Limb (tissue), 2 donors: ENCODE measurements around the gene ASXL2.
"Not testable (repeated sequence)": the region's sequence is repeated elsewhere in the genome, so short reads cannot be mapped to it uniquely, and the experiment has no call there.

Experiments used
- DNase-seq, 2 donors: peaks; one replicate each; pipeline ENCODE4 v3.0.0-alpha.2; 2016; ENCODE audit errors: extremely low spot score in 2 of 2

The ASXL2 gene

GRCh38 chr2:25740810-25741381, 137.4 kb downstream of the ASXL2 start:
- DNase-seq, result no peak

- no peak for DNase-seq
Observed at GRCh38 chr2:25738383-25739343, 139.6 kb downstream of the ASXL2 start.

- no peak for DNase-seq
Observed at GRCh38 chr2:25736899-25737515, 141.3 kb downstream of the ASXL2 start.

DNA sequence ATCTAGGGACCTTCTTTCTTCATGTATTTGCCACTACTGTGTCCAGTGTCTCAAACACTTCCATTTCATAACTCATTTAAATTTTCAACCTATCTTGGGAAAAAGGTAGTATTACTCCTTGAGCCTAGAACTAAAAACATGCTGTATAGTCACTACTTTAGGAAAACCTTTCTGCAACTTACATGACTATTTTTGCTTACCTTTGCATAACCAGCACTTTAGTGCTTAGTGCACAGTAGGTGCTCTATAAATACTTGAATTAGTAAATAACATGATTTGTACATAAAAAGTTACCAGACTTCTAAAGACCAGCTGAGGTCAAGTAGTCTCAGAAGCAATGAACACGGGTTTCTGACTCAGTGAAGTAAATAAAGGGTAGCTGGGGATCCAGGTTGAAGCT, 142.5 kb downstream of the ASXL2 start:
- DNase-seq, result no peak

DNA sequence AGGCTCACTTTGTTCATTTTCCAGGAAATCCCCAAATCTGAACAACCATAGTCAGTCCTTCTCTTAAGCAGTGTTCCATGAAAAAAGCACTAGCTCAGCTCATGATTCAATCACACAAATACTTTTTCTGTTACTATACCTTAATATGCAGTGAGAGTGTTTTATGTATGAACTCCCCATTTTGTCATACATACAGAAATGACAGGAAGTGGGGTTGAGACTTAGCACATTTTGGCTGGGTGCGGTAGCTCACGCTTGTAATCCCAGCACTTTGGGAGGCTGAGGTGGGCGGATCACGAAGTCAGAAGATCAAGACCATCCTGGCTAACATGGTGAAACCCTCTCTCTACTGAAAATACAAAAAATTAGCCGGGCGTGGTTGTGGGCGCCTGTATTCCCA, 149.7 kb downstream of the ASXL2 start:
- DNase-seq, result no peak

DNA sequence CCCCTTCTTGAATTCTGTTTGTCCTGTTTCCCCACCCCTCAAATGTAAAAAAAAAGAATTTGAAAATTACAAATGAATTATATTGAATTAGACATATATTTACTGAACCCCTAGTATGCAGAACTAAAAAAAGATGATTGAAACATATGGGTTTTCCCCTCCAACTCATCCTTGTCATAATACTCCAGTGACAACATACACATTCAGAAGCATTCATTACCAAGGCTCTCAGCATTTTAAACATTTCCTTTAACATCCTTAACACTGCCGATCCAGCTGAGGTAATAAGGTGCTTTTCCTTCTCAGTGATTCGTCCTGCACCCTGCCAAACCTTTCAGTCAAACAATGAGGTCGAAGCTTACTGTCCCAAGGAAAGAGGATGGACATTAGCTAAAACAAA, 151.8 kb downstream of the ASXL2 start:
- no peak for DNase-seq

DNA sequence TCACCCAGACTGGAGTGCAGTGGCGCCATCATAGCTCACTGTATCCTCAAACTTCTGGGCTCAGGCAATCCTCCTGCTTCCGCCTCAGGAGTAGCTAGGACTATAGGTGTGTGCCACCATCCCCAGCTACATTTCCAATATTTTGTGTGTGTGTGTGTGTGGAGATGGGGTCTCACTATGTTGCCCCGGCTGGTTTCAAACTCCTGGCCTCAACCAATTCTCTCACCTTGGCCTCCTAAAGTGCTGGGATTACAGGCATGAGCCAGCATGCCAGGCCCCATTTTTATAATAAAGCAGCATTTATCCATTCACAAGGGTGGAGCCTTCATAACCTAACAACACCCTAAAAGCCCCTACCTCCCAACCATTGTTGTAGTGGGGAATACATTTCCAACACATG, 152.4 kb downstream of the ASXL2 start:
- no peak for DNase-seq

DNA sequence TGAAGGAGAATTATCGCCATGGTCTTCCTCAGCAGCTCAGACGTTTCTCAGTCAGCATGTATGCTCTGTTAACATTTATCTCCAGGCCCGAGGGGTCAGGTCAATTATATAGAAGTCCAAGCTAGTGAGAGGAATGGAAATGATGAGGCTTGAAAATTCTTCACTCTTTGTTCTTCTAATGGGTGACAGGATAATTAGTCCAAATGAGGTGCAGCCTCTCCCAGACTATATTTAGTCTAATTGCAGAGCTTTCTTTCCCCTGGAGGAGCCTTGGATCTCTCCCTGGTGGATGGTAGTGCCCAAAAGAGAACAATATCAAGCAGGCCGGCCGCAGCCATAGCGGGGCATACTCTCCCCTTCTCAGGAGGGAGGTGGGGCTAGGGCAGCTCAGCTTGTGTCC, 153.5 kb downstream of the ASXL2 start:
- no peak for DNase-seq

GRCh38 chr2:25722224-25722623, 156.1 kb downstream of the ASXL2 start:
- DNase-seq, result no peak

DNA sequence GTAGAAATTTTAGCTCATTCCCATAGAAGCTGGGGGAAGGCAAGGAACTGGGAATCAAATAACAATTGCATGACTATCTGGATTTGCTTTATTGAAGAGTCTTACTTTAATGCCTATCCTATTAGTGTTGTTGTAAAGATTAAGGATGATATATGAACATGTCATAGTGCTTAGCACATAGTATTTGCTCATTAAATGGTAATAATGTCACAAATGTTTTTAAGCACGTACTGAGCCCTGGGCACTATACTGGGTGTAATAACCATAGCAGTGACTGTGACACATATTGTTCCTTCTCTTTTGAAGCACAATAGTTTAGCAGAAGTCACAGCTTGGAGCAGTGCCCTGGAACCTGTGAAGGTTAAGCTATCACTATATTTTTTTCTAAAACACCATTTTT, 157.7 kb downstream of the ASXL2 start:
- no peak for DNase-seq

DNA sequence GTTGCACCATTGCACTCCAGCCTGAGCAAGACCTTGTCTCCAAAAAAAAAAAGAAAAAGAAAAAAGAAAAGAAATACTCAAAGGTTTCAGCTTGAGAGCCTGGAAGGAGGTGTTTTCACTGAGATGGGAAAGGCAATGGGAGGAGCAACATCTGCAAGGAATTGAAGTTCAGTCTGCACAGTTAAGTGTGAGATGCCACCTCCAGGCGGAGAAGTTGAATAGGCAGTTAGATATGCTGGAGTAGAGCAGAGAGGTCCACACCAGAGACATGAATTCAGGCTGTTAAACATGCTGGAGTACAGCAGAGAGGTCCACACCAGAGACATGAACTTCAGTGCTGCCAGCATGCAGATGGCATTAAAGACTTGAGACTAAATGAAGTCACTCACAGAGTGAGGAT, 163.5 kb downstream of the ASXL2 start:
- no peak for DNase-seq

GRCh38 chr2:25712455-25712854, 165.8 kb downstream of the ASXL2 start:
- no peak for DNase-seq

DNA sequence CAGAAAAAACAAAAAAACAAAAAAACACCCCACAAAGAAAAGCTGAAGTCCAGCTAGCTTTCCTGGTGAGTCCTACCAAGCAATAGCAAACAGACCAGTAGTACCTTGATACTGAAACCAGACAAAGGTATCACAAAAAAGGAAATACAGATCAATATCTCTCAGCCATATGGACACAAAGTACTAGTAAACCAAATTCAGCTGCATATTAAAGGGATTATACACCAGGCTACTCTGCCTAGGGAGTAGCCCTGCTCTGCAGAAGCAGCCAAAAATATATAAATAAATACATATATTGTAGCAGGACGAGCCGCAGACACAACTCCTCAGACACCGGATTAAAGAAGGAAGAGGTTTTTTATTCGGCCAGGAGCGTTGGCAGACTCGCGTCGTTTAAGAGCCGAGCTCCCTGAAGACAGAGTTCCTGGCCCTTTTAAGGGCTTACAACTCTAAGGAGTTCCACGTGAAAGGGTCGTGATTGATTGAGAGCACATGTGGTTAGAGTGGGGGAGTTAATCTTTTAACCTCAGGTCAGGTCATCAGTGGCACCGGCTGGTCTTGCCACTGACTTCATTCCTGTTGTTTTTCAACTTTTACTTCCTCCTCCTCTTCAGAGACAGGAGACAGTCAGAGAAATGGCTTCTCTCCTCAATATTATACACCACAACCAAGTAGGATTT, 166.5 kb downstream of the ASXL2 start:
- DNase-seq, result no peak

DNA sequence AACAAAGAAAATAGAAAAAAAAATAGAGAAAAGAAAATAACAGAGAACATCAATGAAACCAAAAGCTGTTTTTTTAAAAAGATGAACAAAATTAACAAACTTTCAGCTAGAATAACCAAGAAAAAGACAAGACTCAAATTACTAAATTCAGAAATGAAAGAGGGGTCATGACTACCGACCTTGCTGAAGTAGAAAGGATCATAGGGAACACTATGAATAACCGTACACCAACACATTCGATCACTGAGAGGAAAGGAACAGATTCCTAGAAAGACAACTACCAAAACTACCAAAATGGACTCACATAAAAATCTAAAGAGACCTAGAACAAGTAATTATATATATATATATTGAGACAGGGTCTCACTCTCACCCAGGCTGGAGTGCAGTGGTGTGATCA, 167.5 kb downstream of the ASXL2 start:
- DNase-seq, result no peak

GRCh38 chr2:25709349-25709748, 168.9 kb downstream of the ASXL2 start:
- no peak for DNase-seq

GRCh38 chr2:25707927-25708590, 170.2 kb downstream of the ASXL2 start:
- DNase-seq, result no peak

DNA sequence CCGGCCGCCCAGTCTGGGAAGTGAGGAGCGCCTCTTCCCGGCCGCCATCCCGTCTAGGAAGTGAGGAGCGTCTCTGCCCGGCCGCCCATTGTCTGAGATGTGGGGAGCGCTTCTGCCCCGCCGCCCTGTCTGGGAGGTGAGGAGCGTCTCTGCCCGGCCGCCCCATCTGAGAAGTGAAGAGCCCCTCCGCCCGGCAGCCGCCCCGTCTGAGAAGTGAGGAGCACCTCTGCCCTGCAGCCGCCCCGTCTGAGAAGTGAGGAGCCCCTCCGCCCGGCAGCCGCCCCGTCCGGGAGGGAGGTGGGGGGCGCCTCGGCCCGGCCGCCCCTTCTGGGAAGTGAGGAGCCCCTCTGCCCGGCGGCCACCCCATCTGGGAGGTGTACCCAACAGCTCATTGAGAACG, 172.7 kb downstream of the ASXL2 start:
- DNase-seq, result not testable (repeated sequence)

GRCh38 chr2:25701801-25702200, 176.5 kb downstream of the ASXL2 start:
- DNase-seq, result no peak

DNA sequence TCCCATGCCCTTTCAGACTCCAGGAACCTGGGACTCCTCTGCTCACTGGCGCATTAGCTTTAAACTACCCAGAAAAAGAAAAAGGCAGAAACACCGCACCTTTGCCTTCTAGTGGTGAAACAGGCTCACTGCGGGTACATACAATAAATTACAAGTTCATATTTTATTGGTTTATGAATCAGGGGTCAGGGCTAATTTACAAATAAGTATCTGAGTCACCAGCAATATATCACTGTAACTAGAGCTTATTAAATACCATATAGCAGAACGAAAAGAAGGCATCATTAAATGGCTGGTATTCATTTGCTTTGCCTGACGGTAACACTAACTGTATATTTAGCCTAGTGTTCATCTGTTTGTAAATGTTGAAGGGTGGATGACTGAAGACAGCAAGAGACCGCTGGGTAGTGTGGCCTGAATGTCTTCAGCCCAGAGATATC, 178.0 kb downstream of the ASXL2 start:
- no peak for DNase-seq

- DNase-seq, result no peak
Observed at GRCh38 chr2:25699216-25699615, 179.1 kb downstream of the ASXL2 start.

GRCh38 chr2:25698752-25699151, 179.5 kb downstream of the ASXL2 start:
- no peak for DNase-seq
